ENCODE data around the gene SS18L1.
"Not testable (repeated sequence)": the region's sequence is repeated elsewhere in the genome, so short reads cannot be mapped to it uniquely, and the experiment has no call there.

The SS18L1 gene, protein sequence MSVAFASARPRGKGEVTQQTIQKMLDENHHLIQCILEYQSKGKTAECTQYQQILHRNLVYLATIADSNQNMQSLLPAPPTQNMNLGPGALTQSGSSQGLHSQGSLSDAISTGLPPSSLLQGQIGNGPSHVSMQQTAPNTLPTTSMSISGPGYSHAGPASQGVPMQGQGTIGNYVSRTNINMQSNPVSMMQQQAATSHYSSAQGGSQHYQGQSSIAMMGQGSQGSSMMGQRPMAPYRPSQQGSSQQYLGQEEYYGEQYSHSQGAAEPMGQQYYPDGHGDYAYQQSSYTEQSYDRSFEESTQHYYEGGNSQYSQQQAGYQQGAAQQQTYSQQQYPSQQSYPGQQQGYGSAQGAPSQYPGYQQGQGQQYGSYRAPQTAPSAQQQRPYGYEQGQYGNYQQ

DNA sequence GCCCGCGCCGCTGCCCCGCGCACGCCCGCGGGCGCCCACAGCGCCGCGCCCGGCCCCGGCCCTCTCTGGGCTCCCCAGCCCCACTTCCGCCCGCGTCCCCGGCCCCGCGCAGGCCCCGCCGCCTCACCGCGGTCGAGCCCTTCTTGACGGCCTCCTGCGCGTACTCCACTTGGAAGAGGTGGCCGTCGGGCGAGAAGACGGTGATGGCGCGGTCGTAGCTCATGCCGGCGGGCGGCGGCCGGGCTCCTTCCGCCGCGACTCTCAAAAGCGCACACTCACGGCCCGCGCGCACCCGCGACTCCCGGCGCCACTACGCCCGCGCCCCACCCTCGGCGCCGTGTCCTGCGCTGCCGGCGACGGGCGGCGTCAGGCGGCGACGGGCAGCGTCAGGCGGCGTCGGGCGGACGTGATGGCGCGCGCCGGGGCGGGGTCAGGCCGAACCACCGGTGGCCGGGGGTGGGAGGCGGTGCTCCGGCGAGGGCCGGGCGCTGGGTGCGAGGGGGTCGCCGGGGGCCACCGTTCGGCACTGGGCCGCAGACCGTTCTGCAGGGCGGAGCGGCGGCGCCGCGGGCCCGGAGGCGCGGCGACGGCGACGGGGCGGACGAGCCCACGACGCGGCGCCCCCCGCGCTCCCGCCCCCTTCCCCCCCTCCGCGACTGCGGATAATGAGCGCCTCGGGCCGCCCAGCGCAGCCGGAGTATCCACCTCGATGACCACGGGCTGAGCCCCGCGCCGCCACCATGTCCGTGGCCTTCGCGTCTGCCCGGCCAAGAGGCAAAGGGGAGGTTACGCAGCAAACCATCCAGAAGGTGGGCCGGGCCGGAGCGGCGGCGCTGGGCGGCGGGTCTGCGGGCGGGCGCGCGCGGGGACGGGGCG lies at the start of gene SS18L1, which contains the start of gene PSMA7:
TSS of gene SS18L1 (plus strand) at position 689 of the 876 bp plus-strand sequence. CDS start at position 741, 52 bp downstream.
TSS of gene PSMA7 (minus strand) at position 314 of the 876 bp plus-strand sequence. CDS start at position 223, 91 bp downstream.
- peak; percentile 89 for DNase-seq

DNA sequence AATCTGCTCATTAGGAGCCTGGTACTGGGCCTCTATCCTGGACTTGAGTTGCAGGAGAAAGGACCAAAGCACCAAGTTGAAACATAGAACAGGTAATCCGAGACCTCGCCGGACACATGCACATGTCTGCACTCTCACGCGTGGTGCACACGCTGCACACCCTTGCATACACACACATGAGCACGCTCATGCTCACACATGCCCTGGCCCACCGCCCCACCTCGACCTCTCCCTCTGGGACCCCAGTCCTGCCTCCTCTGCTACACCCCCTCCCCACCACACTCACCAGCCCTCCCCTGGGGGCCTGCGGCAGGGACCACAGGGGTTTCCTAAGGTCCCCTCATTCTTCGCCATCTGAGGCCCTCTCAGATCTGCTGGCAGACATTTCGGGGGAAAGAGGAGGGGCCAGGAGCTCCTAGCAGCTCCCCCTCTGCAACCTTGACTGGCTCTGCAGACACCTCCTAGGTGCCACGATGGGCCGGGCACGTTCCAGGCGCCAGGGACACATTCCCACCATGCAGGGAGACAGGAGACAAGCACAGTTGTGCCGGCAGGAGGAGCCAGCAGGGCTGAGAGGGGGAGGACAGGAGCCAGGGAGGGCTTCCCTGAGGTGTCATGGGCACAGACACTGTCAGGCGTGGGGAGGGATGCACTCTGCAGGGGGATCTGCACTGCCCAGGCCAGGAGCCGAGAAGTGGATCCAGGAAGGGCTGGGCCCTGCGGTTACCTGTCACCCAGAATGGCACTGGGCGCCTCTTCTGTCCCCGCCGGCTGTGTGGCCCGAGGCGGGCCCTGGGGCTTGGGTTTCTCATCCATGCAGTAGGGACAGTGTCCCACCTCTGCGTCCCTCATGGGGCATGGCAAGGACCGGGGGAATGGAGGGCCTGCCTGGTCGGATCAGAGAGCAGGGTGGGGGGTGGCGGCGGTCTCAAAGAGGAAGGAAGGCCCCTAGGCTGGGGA lies 46.9 kb upstream of the SS18L1 start:
- DNase-seq: no peak

DNA sequence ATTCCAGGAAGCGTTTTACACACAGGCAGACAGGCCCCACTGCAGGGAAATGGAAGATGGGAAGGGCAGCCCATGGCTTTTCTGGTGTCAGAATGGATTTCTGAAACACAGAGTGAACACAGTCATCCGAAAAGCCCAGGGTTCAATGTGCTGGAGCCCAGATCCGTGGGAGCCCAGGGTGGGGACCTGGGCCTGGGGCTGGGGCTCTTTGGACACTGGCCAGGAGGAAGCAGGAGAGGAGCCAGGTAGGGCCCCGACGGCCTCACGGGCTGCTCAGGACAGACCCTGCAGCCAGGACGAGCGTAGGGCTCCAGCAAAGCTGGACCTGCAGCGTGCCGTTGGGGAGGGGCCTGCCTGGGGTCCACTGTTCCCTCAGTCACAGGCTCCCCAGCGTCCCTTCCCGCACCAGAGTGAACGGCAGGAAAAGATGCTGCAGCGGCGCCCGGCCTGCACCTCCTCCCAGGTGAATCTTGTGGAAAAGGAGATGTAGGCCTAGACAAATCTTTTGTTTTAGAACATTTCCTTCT lies 45.6 kb upstream of the SS18L1 start:
- DNase-seq: no peak

GRCh38 chr20:62101078-62101477 lies 42.5 kb upstream of the SS18L1 start:
- no peak for DNase-seq

GRCh38 chr20:62103508-62104233 lies 39.9 kb upstream of the SS18L1 start:
- no peak for DNase-seq

DNA sequence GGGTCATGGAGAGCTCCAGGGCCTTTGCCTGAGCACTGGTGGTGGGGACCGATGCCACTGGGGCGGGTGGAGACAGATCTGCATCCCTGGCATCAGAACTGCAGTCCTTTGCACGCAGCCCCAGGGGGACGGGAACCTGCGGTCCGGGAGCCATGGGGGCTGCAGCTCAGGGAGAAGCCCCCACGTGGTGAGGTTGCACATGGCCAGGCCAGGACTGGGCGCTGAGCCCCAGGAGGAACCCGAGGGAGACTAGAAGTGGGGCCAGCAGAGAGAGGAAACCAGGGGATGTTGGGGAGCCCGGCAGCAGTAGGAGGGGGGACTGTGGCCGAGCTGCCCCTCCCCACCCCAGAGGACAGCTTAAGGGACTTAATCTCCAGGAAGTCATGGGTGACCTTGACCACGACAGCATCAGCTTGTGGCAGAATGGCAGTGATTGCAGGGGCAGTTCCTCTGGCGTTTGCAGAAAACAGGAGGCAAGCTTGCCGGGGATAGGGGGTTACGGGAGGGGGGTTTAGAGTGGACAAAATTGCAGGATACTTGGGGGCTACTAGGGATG lies 39.3 kb upstream of the SS18L1 start:
- DNase-seq: no peak

GRCh38 chr20:62104791-62105345 lies 38.7 kb upstream of the SS18L1 start:
- DNase-seq: no peak

- DNase-seq: no peak
Observed at GRCh38 chr20:62105592-62105991, 38.0 kb upstream of the SS18L1 start.

- DNase-seq: no peak
Observed at GRCh38 chr20:62111148-62111547, 32.4 kb upstream of the SS18L1 start.

DNA sequence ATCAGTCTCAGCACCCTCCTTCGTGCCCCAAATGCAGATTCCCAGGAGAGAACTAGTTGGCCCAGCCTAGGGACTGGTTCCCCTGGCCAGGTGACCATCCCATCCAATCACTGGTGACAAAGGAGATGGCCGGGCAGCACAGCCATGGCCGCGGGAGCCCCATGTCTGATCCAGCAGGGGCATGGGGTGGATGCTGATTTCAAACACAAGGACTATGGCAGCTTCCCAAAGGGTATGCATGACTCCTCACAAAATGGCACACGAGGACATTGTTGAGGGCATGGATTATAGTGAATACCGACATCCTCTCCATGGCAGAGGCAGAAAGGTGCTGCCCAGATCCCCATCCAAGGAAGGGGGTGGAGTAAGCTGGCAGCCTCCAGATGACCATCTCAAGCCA lies 31.2 kb upstream of the SS18L1 start:
- DNase-seq: no peak

GRCh38 chr20:62114894-62115293 lies 28.7 kb upstream of the SS18L1 start:
- no peak for DNase-seq

DNA sequence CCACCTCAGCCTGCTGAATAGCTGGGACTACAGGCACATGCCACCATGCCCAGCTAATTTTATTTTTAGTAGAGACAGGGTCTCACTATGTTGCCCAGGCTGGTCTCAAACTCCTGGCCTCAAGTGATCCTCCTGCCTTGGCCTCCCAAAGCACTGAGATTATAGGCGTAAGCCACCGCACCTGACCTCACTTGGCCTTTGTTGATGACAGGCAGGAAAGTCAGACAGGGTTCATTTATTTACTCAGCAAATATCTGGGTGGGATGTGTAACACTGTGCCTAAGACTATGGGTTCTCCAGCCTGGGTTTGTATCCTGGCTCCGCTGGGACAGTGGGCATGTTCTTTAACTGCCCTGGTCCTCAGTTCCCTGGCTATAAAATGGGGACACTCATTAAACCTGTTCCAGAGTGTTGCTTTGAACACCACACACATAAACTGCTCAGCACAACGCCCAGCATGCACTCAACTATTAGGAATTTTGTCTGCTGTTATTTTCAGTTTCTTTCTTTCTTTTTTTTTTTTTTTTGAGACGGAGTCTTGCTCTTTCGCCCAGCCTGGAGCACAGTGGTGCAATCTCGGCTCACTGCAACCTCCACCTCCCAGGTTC lies 27.7 kb upstream of the SS18L1 start:
- DNase-seq: not testable (repeated sequence)

DNA sequence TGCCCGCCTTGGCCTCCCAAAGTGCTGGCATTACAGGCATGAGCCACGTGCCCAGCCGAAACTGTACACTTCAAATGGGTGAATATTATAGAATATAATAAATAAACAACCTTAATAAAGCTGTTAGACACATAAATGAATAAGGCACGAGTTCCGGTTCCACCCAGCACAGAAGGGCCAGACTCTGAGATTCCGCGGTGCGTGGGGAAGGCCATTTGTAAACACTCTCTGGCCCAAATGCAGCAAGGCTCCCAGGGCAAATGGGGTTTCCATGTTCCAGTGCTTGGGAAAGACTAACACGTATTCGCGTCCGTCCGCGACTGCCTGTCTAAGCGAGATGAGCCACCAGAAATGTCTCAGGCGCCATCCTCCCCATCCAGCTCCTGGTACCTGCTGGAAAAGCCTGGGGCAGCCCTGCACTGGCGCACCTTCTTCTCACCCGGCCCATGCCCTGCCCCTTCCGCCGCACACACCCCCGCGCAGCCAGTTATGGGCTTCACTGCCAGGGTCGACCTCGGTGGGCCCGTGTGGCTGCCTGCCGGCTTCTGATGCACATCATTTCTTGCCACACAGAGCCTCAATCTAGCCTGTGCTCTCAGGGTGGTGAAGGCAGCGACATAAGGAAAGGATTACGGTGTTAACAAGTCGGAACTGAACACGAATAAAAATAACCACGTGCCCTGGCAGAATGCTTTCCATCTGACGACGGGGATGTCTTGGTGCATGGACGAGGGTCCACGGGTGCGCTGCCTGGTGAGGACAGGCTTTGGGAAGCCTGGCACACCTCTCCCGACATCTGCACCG lies 26.8 kb upstream of the SS18L1 start:
- no peak for DNase-seq

DNA sequence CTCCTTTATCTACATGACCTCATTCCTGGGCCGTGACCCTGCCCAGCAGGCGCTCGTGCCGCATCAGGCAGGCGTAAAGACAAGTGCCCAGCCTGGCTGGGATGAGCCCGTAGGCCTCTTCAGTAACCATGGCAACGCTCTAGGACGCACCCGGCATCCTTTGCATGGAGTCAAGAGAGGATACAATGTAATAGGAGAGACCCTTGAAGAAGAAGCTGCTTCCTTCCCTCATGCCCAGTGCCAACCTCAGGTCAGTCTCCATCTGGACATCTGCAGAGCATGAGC lies 26.3 kb upstream of the SS18L1 start:
- no peak for DNase-seq

GRCh38 chr20:62117658-62118057 lies 25.9 kb upstream of the SS18L1 start:
- peak; percentile 65 for DNase-seq

- no peak for DNase-seq
Observed at GRCh38 chr20:62118113-62119043, 25.2 kb upstream of the SS18L1 start.

- no peak for DNase-seq
Observed at GRCh38 chr20:62119115-62119514, 24.5 kb upstream of the SS18L1 start.

- DNase-seq: no peak
Observed at GRCh38 chr20:62119591-62120364, 23.8 kb upstream of the SS18L1 start.
